ENCODE measurements around the gene ZNF777.

ZNF777 gene

GRCh38 chr7:149490083-149490760 is 29.4 kb upstream of the ZNF777 start:
- TF ChIP-seq CTCF (conservative IDR thresholded peaks at IDR 0.05) (no peak), ZFX (IDR thresholded peaks at IDR 0.05) (no peak)
- H3K27ac ChIP-seq: no peak overlapping the region

- no peak overlapping the region for H3K27ac ChIP-seq
- TF ChIP-seq ZFX (IDR thresholded peaks at IDR 0.05) (no peak), CTCF (conservative IDR thresholded peaks at IDR 0.05) (peak; percentile 70)
These were observed 28.6 kb upstream of the ZNF777 start for GRCh38 chr7:149489391-149490024.

- H3K27ac ChIP-seq: no peak overlapping the region
- TF ChIP-seq CTCF (conservative IDR thresholded peaks at IDR 0.05) (no peak), ZFX (IDR thresholded peaks at IDR 0.05) (no peak)
These were observed 18.7 kb upstream of the ZNF777 start for GRCh38 chr7:149479568-149479967.

GRCh38 chr7:149478754-149479153 is 17.9 kb upstream of the ZNF777 start:
- no peak overlapping the region for H3K27ac ChIP-seq

GRCh38 chr7:149477494-149478443 is 16.9 kb upstream of the ZNF777 start:
- no peak overlapping the region for H3K27ac ChIP-seq
- TF ChIP-seq ZFX (IDR thresholded peaks at IDR 0.05): no peak

More at GRCh38 chr7:149478754-149479153, 17.9 kb upstream of the ZNF777 start:
- TF ChIP-seq CTCF (conservative IDR thresholded peaks at IDR 0.05) (no peak), ZFX (IDR thresholded peaks at IDR 0.05) (no peak)

GRCh38 chr7:149476791-149477190 is 15.9 kb upstream of the ZNF777 start:
- TF ChIP-seq ZFX (IDR thresholded peaks at IDR 0.05) (no peak), CTCF (conservative IDR thresholded peaks at IDR 0.05) (no peak)
- H3K27ac ChIP-seq: no peak overlapping the region

GRCh38 chr7:149475121-149476045 is 14.5 kb upstream of the ZNF777 start:
- no peak for TF ChIP-seq ZFX (IDR thresholded peaks at IDR 0.05)
- TF ChIP-seq CTCF (conservative IDR thresholded peaks at IDR 0.05): no peak
- no peak overlapping the region for H3K27ac ChIP-seq

Measured in C4-2B (cell line).